ENCODE data around the gene ZDHHC14. TPM values are rescaled to one million over a fixed set of nuclear protein-coding genes. Genes with fewer than 3 reads are reported as not detected.
"Not testable (repeated sequence)": the region's sequence is repeated elsewhere in the genome, so short reads cannot be mapped to it uniquely, and the experiment has no call there.

The ZDHHC14 gene
- total RNA-seq, 1 donor from 2014 or later = 46.1 TPM

DNA sequence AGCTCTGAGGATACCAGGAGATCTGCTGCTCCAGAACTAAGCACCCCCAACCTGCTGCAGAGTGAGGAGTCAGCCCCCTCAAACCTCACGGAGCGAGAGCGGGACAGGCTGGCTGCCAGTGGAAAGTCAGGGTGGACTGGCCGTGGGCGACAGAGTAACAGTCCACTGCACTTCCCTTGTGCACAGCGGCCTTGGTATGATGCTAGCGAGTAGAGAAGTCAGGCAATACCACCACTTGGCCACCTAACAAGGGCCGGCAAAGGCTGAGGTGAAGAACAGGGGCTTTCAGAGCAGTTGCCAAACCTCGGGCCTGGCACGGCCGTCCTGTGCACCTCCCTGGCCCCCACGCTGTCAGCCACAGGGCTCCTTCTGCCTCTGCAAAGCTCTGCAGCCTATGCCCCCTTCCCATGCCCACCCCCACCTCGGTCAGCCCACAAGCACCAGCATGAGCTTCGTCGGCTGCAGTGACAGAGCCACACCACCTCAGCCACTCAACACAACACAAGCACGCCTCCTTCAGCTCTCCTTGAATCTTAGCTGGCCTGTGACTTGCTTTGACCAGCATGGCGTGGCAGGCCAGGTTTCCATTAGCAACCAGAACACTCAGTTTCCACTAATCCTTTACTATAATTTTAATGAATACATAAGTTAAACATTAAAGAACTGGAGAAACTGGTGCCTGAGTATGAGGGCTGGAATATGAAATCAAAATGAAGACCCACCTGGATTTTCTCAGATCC, 314.5 kb downstream of the ZDHHC14 start:
- DNase-seq (ENCODE audit: extremely low read depth, low read depth, low spot score) = no peak

DNA sequence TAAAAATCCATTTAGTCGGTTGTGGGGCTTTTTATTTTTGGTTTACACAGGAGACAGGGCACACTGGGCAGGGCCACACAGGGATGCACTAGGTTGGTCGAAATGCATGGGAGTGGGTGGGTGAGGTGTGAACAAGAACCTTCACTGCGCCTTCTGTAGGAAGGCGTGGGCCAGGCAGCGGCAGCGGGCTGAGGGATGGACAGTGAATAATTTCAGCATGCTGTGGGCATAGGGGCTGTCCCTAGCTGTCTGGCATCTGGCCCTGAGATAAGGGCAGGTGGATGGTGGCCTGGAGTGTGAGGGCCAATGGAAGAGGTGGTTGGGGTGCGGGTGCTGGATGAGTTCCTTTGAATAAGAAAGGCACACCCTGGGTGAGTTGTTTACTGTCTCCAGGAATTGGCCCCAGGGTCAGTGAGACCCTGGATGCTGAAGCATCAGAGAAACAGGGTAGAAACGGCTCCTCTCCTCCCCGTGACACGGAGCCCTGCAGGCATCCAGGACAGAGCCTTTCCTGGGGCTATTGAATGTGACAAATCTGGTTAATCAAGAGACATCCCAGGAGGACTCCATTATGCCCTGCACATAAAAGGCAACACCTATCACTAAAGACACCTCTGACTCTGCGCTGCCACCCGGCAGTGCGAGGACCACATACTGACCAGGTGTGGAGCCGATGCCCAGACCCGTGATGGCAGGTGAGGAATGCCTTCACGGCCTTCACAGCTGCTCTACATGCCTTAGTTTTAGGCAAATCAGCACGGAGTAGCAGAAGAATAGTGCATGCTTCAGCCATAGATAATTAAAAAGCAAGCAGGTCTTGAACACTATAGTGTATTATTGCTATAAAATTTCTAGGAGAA, 319.0 kb downstream of the ZDHHC14 start:
- no peak for DNase-seq (ENCODE audit: extremely low read depth, low read depth, low spot score)

DNA sequence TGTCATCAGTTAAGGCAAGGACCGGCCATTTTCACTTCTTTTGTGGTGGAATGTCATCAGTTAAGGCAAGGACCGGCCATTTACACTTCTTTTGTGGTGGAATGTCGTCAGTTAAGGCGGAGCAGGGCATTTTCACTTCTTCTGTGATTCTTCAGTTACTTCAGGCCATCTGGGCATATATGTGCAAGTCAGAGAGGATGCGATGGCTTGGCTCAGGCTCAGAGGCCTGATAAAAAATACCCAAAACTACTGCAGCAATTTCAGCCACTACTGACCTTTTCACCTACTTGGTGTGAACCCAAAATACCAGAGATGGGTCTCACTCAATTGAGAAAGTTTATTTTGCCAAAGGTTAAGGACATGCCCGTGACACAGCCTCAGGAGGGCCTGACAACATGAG, 325.4 kb downstream of the ZDHHC14 start:
- not testable (repeated sequence) for DNase-seq (ENCODE audit: extremely low read depth, low read depth, low spot score)

DNA sequence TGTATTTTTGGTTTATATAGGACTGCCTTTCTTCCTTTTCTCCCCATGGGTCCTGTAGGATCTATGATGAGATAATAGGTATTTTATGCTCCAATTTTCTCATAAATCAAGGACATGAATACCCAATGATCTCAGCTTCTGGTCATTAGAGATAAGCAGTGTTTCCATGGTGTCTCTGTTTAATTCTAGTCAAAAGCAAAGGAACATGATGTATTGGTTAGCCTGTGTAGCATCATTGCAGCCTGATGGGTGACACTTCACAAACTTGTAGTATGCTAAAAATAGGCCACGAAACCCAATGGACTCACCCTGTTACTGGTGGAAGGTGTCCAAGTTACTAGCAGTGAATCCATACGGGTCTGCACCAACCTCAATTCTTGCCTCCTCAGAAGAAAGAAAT, 325.9 kb downstream of the ZDHHC14 start:
- DNase-seq (ENCODE audit: extremely low read depth, low read depth, low spot score) = no peak

DNA sequence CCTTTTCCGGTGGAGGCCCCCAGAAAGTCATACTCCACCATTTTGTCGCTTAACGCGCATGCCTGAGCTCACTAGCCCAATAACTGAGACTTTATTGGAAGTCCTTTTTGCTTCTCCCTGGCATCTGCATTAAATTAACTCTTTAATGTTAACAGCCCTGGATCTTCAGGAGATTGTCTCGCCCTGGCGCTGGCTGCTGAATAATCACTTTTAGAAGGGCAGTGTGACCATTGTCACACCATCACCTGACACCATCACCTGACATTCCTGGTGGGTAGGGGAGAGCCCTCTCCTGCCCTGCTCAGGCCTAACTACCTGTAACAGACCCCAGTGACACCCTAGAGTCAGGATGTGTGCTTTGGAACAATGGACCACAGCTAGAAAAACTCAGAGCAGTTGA, 326.6 kb downstream of the ZDHHC14 start:
- no peak for DNase-seq (ENCODE audit: extremely low read depth, low read depth, low spot score)

DNA sequence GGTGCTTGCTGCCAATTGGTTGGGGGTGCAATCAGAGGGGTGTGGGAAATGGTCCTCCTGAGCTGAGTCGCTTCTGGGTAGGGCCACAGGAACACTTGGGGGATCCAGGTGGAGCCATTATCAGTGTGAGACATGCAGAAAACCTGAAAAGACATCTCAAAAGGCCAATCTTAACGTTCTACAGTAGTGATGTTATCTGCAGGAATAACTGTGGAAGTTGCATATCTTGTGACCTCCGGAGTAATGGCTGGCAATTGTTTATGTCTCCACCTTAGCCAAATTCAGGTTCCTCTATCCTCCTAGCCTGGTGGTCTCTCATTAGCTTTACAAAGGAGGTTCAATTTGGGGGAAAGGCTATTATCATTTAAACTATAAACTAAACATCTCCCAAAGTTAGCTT, 327.2 kb downstream of the ZDHHC14 start:
- no peak for DNase-seq (ENCODE audit: extremely low read depth, low read depth, low spot score)

DNA sequence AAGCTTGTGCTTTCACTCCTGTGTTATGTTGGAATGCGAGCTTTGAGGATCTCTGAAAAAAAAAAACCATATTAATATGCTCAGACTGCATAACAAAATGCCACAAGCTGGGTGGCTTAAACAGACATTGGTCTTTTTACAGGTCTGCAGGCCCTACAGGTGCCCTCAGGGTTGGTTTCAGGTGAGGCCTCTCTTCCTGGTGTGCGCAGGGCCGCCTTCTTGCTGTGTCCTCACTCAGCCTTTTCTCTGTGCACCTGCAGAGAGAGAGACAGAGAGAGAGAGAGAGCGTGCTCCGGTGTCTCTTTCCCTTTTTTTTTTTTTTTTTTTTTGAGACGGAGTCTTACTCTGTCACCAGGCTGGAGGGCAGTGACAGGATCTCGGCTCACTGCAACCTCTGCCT, 327.9 kb downstream of the ZDHHC14 start:
- DNase-seq (ENCODE audit: extremely low read depth, low read depth, low spot score) = no peak

DNA sequence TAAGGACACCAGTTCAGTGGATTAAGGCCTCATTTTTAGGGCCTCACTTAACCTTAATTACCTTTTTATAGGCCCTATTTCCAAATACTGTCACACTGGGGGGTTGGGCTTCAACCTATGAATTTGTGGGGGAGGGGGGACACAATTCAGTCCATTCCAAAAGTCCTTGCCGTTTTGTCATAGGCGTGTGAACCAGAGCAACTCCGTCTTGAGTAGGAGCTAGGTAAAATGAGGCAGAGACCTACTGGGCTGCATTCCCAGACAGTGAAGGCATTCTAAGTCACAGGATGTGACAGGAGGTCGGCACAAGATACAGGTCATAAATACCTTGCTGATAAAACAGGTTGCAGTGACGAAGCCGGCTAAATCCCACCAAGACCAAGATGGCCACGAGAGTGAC, 328.6 kb downstream of the ZDHHC14 start:
- DNase-seq (ENCODE audit: extremely low read depth, low read depth, low spot score) = no peak

DNA sequence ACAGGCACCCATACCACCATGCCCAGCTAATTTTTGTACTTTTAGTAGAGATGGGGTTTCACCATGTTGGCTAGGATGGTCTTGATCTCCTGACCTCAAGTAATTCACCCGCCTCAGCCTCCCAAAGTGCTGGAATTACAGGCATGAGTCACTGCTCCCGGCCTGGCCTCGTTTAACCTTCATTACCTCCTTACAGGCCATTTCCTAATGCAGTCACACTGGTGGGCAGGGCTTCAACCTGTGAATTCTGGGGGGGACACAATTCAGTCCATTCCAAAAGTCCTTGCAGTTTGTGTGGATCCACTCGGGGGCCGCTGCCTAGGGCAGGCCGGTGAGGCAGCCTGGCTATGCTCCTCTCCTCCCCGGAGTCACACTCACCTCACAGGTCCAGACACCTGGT, 329.6 kb downstream of the ZDHHC14 start:
- DNase-seq (ENCODE audit: extremely low read depth, low read depth, low spot score) = no peak

DNA sequence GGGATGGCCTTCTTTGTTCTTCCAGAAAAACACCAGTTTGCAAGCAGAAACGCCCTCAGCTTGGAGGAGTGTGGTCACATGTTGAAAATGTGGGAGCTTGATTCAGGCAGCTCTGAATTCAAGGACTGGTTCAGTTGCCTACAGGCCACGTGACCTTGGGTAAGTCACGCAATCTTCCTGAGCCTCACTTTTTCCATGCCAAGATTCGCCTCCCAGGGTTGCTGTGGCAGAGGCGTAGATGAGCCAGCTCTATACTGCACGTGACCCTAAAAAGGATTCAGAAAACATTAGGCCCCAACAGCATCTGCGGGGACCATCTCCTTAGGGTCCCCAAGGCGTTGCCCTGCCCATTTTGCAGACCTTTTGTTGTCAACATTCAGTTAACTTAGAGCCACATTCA, 330.1 kb downstream of the ZDHHC14 start:
- DNase-seq (ENCODE audit: extremely low read depth, low read depth, low spot score) = no peak

DNA sequence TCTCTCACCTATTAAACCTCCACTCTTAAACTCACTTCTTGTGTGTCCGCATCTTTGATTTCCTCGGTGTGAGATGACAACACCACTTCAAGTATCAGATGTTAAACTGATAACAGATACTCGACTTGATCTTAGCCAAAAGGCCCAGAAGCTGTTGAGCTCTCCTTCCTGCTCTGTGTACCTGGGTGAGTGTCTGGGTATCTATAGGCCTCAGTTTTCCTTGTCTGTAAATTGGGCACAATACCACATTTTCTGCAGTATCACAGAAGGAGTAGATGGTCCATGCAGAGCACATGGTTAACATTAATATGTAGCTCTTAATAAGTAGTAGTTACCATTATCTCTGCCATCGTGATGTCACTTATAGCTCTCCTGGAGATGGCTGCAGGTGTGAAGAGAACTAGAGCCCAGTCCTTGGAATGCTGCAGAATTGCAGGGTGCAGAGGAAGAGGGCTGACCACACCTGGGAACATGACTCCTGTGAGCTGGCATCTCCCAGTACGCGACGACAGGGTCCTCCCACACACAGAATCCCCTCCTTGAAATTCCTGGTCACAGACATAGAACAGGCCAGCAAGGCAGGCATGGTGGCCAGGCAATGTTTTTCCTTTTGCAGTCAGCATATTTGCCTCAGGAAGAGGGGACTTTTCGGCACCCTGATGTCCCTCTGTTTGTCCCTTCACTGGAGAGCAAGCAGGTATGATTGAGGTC, 331.8 kb downstream of the ZDHHC14 start:
- DNase-seq (ENCODE audit: extremely low read depth, low read depth, low spot score) = no peak

DNA sequence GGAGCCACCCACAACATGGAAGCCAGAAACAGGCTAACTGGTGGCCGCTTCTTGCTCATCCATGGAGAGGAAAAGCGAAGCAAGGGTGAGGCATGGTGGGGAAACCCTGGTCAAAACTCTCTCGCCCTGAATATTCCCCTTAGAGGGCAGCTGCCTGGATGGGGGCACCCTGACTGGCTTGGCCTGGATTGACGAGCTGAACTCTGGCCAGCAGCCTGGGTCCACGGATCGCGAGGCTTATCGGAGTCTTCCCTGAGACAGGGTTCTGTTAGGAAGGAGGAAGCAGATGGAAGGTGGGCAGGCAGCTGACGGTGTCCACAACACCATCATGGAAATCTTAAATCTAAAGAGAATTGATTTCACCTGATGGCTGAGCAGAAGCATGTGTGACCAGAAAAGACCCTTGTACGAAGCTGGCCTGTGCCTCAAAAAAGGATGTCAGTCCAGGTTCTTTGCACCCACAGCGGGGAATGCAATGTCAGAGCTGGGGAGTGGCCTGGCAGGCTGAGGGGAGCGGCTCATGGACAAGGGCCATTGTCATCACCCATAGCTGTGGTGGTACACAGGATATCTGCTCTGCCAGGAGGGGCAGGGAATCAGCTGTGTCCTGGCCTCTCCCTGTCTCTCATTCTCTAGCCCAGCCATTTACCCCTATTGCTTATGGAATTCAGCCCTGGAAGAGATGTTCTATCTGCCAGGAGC, 332.6 kb downstream of the ZDHHC14 start:
- no peak for DNase-seq (ENCODE audit: extremely low read depth, low read depth, low spot score)

DNA sequence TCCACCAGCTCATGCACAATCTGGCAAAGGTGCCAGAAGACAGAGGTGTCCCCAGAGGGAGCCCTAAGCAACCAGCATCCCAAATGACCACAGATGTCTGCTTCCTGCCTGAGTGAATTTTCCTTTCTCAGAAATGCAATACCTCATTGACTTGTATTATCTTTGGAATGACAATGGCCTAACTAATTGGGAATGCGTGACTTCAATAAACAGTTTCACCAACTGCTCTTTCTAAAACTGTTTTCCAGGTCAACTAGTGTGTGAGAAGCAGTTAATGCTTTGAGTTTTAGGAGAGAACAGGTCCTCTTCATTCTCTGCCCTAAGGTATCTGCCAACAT, 333.1 kb downstream of the ZDHHC14 start:
- no peak for DNase-seq (ENCODE audit: extremely low read depth, low read depth, low spot score)

DNA sequence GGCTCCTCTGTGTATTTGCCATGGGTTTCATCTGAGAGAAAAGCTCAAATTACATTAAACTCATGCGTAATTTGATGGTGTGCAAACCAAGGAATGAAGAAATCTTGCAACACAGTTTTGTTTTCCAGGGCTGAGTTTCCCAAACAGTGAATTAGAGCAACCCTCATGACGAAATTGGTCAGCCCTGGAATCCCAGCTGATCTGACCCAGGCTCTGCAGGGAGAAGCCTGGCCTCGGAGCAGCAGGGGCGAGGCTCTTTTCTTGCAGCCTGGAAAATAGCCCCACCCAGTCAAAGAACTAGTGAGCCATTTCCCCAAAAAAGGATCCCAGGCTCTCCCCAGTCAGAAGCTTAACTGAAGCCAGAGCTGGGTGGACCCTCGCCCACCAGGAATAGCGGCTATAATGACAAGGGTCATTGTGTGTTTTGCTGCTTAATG, 334.8 kb downstream of the ZDHHC14 start:
- DNase-seq (ENCODE audit: extremely low read depth, low read depth, low spot score) = no peak

DNA sequence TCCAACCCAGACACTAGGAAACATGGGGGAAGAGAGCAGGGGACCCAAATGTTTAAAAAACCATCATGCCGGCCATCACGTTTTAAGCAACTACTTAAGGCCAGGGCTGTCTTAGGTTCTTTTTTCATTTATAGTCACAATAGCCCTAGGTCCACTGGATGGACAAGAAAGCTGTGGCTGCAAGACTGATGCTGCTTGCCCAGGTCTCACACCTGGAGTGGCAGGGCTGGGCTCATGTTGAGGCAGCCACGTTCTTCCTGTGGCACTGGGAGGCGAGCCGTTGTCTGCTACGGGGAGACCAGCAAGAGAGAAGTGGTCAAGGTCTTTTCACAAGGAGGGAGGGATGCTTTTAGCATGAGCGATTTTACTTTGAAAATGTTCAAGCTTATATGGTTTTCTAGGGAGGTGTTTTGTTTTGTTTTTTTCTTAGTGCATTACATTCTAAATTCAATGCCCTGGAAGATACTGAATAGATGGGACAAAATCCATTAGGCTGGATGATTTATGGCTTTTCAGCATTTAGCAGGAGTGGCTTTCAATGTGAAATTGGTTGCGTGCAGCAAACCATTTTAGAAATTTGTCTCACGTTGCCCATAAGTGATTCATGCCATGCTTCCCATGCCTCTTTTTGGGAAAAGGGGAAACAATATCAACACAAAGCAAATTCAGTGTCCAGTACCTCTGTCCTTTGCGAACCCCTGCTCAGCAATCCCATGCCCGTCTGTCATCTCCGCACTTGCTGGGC, 335.4 kb downstream of the ZDHHC14 start:
- DNase-seq (ENCODE audit: extremely low read depth, low read depth, low spot score) = no peak

DNA sequence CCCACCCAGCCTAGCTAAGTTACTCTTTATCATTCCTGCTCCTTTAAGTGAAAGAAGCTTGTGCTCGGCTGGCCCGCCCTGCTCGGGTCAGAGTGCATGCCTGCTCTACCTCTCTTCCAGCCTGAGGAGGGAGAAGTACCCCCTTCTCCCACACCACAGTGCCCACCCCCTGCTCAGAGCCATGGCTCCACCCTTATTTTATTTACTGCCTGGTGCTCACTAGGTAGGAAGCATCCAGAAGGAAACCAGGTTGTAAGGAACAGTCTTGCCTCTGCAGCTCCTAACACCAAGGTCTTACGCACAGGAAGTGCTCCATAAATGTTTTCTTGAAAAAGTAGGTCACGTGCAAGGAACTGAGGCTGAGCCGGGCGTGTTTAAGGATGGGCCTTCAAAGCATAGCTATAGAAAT, 336.4 kb downstream of the ZDHHC14 start:
- no peak for DNase-seq (ENCODE audit: extremely low read depth, low read depth, low spot score)

DNA sequence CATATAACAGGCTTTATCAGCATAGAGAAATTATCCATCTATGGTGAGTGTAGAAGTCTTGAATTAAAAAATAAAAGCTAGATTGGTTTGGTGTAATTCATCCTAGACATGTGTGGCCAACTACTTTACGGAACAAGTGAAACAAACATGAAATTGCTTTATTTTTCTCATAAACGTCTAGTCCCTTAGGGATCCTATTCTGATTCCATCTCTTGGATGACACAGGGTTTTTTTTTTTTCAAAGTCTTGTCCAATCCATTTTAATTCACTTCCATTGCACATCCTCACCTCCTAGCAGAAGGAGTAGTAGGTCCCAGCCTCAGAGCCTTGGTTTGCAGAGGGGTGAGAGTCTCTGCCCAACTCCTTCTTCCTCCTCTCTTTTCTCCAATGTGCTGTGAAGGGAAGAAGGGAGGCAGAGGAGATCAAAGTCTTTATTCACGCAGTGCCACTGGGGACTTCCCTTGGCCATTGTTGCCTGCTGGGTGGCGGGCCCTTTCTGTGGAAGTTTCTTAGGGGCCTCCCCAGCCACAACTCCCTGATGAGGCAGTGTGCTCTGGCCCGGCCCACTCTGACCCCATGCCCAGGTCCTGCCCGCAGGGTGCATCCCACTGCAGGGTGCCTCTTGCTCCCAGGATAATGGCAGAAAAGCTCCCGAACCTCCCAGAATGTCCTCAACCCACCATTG, 337.7 kb downstream of the ZDHHC14 start:
- no peak for DNase-seq (ENCODE audit: extremely low read depth, low read depth, low spot score)

DNA sequence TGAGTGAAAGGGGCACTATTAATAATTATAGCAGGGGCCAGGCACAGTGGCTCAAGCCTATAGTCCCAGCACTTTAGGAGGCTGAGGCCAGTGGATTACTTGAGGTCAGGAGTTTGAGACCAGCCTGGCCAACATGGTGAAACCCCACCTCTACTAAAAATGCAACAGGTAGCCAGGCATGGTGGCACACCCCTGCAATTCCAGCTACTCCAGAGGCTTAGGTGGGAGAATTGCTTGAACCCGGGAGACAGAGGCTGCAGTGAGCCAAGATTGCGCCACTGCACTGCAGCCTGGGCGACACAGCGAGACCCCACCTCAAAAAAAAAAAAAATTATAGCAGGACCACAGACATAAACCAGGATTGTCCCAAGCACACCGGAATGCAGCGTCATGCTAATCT, 340.0 kb downstream of the ZDHHC14 start:
- DNase-seq (ENCODE audit: extremely low read depth, low read depth, low spot score) = not testable (repeated sequence)

DNA sequence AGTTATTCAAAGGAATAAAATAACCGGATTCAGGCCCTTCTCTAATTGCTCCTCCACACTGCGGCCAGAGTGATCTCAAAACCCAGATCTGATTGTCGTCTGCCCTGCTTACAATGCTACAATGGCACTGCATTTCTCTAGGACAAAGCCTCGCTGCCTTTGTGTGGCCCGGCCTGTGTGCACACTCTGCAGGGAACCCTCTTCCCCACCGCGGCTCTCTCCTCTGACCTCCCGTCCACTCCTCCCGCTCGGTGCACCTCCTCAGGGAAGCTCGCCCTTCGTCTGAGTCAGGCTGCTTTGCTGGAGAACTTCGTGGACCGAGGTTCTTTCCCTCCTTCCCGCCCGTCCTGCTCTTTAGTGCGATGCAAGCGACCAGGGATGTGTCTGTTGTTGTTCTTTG, 340.4 kb downstream of the ZDHHC14 start:
- DNase-seq (ENCODE audit: extremely low read depth, low read depth, low spot score) = no peak

DNA sequence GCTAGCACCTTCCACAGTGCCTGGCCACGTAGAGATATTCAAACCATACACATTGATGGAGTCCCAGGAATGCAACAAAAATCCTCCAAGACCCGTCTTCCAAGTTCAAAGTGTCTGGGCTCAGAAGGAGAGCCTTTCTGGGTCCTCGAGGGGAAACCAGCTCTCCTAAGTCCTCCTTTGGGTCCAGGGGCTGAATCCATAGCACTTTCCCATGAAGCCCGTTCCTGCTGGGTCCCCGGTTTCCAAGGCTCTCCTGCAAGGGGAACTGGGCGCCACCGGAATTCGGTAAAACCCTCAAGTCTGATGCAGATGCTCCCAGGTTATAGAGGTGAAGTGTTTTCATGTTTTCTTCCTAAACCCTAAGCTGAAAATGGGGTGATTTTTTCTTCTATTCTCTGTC, 340.8 kb downstream of the ZDHHC14 start:
- DNase-seq (ENCODE audit: extremely low read depth, low read depth, low spot score) = no peak

All from glomerular endothelial cell (primary cell).